ENCODE data around the gene PROSER3. TPM values are rescaled to one million over a fixed set of nuclear protein-coding genes. Genes with fewer than 3 reads are reported as not detected.
A peak's percentile ranks its signal among the peaks of the same experiment; 100 is the strongest.

The PROSER3 gene
- 31.2 TPM for total RNA-seq

DNA sequence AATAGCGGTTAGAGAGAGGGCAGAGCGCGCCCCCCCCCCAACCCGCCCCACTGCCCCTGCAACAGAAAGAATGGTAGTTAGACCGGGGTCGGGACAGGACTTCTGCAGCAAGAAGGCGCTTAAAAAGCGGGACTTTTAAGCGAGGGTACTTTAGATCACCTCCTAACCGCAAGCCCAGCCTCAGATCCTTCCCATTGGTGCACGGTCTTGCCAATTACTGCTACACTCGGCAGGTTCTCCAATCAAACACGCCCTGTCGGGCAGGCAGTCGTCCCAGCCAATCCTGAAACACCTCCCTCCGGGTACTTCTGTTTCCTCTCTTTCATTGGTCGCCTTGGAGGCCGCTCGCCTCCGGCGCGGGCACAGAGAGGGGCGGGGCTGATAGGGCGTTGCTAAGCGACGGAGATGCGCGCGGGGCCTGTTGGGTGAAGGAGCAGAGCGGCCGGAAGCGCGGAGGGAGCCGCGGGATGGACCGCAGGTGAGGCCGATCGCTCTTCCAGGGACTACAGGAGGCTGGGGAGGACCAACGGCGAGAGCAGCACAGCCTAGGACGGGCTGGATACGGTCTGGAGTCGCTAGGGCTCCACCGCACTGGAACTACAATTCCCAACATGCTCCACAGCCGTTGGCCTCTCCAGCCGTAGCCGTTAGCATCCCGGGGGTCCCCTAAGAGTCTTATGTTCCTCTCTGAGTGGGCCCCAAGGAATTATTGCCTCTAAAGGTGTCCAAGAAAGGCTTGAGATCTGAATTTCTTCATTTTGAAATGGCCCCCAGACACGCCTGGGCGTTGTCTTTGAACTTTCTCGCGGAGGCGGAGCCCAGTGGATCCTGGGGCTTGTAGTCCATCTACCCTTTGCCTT, at the start of gene PROSER3:
TSS of gene PROSER3 (plus strand) at position 428 of the 860 bp plus-strand sequence. CDS start at position 468, 40 bp downstream.
- DNase-seq (ENCODE audit: low spot score), result peak; percentile 99

DNA sequence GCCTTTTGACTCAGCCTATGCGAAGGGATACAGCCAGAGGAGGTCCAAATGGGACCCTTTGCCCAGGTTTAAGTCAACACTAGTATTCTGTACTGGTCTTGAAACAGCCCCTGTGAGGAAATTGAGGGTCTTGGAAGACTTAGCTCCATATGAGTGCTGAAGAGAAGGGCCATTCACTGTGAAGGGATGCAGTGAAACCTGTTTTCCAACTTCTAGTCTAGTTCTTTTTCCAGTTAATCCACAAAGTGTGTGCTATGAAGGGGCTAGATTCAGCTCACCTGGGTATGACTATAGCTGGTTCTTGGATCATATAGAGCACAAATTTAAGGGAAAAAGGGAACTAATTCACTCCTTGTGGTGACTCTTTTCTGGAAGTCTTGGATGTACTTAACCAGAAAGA, 49.6 kb upstream of the PROSER3 start:
- DNase-seq (ENCODE audit: low spot score), result no peak

DNA sequence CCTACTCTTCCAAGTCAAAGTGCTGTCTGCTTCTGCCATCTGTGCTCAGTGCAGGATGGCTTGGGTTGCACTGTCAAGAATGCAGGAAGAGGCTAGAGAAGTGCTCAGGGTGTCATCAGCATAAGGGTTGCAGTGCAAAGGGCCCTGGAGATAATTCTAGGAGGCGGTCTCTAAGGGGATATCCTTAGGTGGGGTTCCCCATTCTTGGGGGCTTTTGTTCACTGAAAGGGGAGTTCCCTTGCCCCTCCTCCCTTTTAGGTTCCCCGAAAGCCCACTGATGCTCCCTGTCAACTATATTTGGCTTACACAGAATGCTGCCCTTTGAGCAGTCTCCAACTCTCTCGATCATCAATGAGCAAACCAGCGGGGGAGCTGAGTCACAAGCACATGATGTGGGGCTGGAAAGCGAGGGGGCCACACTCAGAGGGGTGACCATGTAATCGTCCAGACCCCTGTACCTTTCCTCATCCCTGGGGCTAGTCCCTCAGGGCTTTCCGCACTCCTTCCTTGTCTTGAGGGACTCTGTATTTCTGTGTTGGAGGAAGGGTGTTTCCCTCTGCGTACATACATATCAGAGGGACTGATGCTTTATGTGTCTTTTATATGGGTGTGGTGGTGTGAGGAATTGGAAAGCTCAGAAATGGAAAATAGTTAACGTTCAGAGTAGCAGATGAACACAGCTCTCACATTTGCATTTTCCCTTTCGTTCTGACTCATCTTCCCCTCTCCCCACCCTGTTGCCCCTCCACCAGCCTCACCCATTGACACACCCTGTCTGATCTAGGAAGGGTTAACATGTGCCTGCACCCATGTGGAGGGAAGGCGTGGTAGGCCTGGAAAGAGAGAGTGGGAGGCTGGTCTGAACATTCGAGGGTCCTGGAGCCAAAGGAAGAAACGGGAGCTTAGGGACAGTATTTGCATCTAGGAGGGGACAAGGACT, 46.9 kb upstream of the PROSER3 start:
- DNase-seq (ENCODE audit: low spot score), result no peak

DNA sequence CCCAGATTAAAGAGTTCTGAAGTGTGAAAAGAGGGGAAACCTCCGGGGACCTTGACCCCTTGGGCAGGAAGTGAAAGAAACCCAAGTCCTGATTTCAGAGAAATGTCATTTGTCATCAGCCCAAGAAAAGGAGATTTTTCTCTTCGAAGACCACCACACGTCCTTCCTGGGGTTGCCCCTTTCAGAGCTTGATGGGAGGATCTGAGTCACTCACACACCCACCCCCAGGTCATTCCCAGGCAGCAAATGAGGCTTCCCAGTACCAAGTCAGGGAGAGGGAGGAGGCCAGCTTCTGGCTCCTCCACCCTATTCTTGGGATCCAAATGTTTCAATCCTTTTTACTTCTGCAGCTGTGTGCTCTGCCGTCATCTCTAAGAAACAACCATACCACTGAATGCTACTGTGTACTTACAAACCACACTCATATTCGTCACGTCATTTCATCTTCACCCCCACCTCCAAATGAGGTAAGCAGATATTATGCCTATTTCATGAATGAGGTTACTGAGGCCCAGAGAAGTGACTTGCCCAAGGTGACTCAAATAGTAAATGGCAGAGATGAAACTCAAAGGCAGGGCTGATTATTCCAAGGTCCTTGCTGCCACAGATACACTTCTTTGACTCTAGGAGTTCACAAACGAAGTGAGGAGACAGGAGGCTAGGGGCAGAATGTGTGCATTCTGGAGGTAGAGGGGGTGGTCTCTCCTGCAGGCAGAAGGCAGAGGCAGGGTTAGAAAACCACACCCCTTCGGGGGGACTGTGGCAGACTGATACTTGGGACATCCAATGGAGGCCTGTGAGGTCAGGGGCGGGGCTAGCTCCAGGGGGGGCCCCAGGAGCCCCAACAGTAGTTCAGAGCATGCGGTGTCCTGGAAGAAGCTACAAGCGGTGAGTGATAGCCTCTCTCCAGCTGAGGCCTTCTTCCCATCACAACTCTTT, 45.1 kb upstream of the PROSER3 start:
- DNase-seq (ENCODE audit: low spot score), result no peak

DNA sequence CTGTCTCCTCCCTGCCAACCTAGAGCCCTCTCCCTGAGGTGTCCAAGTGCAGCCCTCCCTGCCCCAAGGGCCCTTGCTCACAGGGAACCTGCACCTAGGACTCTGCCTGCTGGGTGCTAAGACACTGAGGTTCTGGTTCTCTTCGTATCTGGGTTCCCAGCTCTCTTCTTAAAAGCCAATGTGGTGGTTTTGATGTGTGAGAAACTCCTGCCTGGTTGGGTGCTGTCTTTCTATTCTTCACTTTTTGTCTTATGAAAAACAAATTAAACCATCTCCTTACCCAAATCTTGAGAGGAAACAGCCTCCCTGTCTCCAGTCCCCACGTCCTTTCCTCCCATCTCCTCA, 44.5 kb upstream of the PROSER3 start:
- DNase-seq (ENCODE audit: low spot score), result no peak

DNA sequence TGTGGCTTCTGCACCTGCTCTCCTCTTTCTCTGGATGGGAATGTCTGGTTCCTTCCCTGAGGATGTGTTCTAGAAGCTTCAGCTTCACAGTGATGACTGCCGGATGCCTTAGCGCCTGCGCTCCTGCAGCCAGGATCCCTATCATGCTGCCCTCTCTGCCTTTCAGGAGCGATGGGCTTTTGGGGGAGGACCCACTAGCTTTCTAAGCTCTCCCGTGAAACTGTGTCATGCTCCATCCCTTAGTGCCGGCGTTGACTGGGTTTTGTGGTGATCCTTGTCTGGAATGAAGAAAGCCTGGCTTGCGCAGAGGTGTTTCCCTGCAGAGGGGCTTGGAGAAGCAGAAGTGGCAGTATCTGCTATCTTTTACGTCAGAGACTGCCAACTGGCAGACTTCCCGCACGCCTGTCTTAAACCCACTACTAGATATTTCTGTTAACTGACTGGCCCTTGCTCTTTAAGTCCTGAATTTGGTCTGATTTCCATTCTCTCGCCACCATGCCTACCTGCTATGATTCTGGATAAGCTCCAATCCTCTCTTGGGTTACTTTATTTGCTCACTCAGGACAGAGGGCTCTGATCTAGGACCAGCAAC, 44.0 kb upstream of the PROSER3 start:
- no peak for DNase-seq (ENCODE audit: low spot score)

DNA sequence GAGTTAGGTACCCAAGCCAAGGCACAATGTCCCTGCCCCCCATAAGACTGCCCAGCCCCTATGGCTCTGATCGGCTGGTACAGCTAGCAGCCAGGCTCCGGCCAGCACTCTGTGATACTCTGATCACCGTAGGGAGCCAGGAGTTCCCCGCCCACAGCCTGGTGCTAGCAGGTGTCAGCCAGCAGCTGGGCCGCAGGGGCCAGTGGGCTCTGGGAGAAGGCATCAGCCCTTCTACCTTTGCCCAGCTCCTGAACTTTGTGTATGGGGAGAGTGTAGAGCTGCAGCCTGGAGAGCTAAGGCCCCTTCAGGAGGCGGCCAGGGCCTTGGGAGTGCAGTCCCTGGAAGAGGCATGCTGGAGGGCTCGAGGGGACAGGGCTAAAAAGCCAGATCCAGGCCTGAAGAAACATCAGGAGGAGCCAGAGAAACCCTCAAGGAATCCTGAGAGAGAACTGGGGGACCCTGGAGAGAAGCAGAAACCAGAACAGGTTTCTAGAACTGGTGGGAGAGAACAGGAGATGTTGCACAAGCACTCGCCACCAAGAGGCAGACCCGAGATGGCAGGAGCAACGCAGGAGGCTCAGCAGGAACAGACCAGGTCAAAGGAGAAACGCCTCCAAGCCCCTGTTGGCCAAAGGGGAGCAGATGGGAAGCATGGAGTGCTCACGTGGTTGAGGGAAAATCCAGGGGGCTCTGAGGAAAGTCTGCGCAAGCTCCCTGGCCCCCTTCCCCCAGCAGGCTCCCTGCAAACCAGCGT, 43.2 kb upstream of the PROSER3 start:
- no peak for DNase-seq (ENCODE audit: low spot score)

DNA sequence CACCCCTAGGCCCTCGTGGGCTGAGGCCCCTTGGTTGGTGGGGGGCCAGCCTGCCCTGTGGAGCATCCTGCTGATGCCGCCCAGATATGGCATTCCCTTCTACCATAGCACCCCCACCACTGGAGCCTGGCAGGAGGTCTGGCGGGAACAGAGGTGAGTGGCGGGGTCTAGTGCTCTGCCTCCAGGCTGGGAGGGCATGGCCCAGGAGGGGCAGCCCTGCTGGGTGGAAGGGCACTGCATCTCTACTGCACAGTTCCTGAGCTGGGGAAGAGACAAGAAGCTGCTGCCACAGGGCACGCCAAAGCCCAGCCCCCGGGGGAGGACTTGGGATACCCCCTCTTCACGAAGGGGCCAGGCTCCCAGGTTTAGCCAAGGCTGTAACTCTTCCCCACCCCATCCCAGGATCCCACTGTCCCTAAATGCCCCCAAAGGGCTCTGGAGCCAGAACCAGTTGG, 42.6 kb upstream of the PROSER3 start:
- DNase-seq (ENCODE audit: low spot score), result no peak

DNA sequence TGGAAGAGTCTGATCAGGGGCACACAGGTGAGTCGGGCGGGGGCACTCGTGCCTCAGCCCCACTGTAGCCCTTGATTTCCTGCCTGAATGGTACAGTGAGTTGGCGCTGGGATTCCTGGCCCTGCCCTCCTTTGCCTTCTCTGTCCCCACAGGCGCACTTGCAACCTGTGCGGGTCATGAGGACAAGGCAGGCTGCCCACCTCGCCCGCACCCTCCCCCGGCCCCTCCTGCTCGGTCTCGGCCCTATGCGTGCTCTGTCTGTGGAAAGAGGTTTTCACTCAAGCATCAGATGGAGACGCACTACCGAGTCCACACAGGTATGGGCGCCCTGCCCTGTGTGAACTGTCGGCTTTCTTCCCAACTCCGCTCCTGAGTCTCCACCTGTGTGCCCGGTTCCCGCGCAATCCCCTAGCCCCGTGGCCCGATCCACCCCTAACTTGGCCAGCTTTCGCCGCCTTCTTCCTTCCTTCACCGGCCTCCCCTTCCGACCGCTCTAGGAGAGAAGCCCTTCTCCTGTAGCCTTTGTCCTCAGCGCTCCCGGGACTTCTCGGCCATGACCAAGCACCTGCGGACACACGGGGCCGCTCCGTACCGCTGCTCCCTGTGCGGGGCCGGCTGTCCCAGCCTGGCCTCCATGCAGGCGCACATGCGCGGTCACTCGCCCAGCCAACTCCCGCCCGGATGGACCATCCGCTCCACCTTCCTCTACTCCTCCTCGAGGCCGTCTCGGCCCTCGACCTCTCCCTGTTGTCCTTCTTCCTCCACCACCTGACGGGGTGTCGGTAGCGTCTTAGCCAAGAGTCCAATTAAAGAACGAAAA, 41.8 kb upstream of the PROSER3 start:
- peak; percentile 39 for DNase-seq (ENCODE audit: low spot score)

DNA sequence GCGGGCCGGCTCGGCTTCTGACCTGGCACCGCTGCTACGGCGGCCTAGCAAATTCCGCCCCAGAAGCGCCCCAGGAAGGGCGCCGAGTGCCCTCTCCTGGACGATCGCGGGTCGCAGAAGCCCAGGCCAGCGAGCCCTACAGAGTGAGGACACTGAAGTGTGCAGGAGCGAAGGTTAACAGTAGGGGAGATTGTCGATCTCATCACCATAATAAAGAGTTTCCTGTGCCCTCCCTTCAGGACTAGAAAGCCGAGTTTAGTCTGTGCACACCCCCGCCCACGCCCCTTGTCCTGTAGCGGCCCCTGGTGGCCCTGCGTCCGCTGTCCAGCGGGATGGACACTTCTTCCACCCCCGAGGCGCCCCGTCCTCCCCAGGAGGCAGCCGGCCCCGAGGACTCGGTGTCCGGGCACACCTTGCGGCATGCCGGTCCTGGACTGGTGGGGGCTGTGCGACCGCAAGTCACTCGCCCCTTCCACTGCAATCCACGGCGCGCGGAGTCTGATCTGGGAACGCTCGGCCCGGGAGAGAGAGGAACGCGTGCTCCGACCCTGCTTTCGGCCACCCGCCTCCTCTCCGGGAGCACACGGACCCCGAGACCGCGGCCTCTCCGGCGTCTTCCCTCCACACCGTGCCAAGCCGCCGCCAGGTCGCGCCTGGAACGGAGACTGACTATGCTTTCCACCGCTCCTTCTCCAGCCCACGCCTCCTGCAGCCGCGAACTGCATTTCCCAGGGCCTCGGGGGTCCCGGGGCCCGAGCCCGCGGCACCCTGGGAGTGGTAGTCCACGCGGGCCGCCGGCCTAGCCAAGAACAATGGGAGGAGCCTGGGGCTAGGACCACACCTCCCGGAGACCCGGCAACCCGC, 40.9 kb upstream of the PROSER3 start:
- peak; percentile 95 for DNase-seq (ENCODE audit: low spot score)

DNA sequence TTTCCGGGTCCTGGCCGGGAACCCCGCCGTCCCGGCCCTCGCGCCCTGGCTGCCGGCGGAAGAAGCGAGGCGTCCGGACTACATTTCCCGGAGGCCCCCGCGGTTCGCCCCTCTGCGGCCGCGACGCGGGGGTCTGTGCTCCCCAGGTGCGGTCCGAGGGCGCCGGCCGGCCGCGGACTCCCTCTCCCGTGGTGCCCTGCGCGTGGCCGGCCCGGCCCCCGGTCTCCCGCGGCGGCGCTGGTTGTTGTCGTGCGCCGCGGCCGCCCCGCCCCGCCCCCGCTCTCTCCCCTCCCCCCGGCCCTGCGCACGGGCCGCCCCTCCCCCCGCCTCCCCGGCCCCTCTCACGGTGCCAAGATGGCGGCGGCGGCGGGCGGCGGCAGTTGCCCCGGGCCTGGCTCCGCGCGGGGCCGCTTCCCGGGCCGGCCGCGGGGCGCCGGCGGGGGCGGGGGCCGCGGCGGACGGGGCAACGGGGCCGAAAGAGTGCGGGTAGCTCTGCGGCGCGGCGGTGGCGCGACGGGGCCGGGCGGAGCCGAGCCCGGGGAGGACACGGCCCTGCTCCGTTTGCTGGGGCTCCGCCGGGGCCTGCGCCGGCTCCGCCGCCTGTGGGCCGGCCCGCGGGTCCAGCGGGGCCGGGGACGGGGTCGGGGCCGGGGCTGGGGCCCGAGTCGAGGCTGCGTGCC, 40.2 kb upstream of the PROSER3 start, which contains the start of gene KMT2B:
TSS of gene KMT2B (plus strand) at position 339 of the 680 bp plus-strand sequence. CDS start at position 355, 16 bp downstream.
- DNase-seq (ENCODE audit: low spot score), result no peak

DNA sequence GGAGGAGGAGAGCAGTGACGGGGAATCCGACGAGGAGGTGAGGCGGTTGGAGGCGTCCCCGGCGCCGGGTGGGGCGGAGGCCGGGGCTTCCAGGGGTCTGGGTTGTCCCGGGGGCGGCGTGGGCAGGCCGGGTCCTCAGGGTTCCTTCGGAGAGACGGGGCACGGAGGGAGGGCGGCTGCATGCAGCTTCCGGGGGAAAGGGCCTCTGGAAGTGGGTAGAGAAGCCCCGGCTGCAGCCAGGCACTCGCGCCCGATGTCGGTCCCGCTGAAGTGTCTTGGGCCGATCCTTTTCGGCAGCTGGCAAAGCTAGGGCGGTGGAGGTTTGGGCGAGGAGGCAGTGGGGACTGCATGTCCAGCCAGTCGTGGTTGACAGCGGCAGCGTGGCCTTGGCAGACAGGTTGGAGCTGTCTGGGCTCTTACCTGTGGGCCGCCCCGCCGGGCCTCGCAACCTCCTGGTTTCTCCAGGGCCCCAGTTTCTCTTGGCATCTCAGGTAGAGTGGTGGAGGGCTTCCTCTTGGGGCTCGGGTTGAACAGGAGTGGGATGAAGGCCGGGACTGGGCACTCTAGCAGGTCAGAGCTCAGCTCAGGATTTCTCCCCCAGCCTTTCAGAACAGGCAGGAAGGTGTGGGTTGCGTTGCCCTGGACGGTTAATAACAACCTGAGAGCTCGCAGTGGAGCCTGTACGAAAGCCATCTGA, 39.5 kb upstream of the PROSER3 start:
- no peak for DNase-seq (ENCODE audit: low spot score)

DNA sequence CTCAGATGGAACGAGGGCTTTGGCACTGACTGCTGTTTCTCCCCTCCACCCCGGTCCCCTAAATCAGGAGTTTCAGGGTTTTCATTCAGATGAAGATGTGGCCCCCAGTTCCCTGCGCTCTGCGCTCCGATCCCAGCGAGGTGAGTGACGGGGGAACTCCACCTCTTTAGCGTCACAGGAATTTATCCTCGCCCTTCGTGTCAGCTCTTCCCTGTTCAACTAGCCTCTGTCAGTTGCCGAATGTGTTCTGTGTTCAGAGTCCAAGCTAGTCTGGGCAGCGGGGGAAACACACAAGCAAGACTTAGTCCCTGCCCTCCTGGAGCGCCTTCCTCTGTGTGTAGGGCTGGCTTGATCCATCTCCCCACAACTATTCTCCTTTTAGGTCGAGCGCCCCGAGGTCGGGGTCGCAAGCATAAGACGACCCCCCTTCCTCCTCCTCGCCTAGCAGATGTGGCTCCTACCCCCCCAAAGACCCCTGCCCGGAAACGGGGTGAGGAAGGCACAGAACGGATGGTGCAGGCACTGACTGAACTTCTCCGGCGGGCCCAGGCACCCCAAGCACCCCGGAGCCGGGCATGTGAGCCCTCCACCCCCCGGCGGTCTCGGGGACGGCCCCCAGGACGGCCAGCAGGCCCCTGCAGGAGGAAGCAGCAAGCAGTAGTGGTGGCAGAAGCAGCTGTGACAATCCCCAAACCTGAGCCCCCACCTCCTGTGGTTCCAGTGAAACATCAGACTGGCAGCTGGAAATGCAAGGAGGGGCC, 38.4 kb upstream of the PROSER3 start:
- DNase-seq (ENCODE audit: low spot score), result no peak

DNA sequence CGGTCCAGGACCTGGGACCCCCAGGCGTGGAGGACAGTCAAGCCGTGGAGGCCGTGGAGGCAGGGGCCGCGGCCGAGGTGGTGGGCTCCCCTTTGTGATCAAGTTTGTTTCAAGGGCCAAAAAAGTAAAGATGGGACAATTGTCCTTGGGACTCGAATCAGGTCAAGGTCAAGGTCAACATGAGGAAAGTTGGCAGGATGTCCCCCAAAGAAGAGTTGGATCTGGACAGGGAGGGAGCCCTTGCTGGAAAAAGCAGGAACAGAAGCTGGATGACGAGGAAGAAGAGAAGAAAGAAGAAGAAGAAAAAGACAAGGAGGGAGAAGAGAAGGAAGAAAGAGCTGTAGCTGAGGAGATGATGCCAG, 37.8 kb upstream of the PROSER3 start:
- no peak for DNase-seq (ENCODE audit: low spot score)

DNA sequence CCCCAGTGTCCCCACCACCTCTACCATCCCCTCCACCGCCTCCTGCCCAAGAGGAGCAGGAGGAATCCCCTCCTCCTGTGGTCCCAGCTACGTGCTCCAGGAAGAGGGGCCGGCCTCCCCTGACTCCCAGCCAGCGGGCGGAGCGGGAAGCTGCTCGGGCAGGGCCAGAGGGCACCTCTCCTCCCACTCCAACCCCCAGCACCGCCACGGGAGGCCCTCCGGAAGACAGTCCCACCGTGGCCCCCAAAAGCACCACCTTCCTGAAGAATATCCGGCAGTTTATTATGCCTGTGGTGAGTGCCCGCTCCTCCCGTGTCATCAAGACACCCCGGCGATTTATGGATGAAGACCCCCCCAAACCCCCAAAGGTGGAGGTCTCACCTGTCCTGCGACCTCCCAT, 37.3 kb upstream of the PROSER3 start:
- DNase-seq (ENCODE audit: low spot score), result no peak

DNA sequence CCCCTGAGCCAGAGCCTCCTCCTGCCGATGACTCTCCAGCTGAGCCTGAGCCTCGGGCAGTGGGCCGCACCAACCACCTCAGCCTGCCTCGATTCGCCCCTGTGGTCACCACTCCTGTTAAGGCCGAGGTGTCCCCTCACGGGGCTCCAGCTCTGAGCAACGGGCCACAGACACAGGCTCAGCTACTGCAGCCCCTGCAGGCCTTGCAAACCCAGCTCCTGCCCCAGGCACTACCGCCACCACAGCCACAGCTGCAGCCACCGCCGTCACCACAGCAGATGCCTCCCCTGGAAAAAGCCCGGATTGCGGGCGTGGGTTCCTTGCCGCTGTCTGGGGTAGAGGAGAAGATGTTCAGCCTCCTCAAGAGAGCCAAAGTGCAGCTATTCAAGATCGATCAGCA, 36.6 kb upstream of the PROSER3 start:
- DNase-seq (ENCODE audit: low spot score), result no peak

All from mucosa of gallbladder (tissue), 1 donor.